Measurements from ENCODE around the gene CNNM3.
"Not testable (repeated sequence)": the region's sequence is repeated elsewhere in the genome, so short reads cannot be mapped to it uniquely, and the experiment has no call there.

Gene CNNM3

DNA sequence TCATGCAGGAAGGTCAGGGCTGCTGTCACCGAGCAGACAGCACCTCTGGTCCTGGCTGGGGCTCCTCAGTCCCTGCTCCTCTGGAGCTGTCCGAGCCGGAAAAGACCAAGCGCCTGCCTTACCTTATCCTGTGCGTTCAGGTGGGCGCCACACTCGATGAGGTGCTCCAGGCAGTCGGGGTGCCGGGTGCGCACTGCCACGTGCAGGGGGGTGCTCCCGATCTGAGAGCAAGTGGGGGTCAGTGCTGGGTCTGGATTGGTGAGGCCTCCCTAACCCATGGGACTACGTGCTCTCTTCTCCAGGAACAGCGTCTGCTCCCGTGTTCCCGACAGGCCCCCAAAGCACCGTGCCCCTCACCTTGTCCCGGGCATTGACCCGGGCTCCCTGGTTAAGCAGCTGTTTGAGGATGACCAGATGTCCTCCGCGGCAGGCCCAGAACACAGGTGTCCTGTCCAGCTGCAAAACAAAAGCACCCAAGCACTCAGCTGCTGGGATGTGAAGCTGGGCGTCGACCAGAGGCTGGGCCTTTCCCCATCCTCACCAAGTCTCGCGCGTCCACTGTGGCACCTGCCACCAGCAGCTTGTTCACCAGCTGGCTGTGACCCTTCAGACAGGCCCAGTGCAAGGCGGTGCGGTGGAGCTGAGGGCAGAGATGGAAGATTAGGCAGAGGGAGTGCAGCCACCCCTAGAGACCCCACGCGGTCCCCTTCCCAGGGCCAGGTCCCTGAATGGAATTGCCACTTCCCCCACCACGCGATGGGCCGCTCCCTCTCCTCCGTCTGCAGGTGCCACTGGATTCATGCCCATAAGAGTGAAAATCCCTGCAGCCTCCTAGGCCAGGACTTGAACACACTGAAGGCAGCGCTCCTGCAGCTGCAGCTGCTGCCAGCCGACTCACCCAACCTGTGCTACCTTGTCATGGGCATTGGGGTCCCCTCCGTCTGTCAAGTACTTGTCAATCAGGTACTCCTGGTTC, 24.1 kb downstream of the CNNM3 start:
- DNase-seq (ENCODE audit: low read depth in 2 of 2) = no peak

DNA sequence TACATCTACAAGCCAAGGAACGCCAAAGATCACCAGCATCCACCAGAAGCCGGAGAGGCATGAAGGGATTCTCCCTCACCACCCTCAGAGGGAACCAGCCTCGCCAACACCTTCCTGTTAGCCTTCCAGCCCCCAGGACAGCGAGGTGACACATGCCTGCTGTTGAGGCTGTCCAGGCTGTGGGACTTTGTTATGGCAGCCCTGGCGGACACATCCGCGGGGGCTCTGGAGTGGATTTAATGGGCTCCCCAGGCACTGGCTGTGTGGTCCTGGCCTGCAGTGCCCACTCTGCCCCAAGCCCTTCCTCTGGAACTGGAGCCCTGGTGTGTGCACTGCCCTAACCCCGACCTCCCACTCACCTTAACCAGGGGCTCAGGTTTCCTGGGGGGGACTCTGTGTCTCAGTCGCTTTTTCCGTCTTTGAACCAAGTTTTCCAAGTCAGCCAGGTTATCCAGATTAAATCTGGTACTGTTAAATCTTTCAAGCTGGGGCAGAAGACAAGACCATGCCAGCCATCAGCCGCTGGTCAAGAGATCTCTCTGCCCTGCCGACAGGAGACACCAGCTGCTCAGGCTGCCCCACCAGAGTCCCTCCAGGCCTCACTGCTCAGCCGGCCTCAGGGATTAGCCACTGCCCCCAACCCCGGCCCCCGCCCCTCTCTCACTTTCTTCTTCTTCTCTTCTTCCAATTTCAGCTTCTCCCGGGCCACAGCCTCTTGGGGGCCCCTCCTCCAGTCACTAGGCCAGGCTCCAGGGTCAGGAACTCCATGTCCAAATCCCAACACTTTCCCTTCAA, 25.8 kb downstream of the CNNM3 start:
- no peak for DNase-seq (ENCODE audit: low read depth in 2 of 2)

DNA sequence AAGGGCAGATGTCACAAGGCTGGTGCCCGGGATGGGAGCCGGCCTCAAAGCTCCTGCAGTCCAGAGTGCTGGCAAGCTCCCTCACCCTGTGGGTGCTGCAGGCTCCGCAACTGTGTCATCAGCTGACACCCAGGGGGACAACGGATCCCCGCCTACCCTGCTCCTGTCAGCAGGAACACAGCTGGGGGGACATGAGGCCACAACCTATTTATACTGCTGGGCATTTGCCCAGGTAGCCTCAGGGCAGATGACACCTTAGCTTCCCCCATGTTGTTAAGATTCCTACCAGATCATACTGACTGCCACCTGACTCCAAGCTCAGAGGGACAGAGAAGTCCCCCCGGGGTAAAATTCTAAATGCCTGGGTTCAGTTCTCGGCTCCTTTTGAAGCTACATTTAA, 26.5 kb downstream of the CNNM3 start:
- DNase-seq (ENCODE audit: low read depth in 2 of 2) = no peak

DNA sequence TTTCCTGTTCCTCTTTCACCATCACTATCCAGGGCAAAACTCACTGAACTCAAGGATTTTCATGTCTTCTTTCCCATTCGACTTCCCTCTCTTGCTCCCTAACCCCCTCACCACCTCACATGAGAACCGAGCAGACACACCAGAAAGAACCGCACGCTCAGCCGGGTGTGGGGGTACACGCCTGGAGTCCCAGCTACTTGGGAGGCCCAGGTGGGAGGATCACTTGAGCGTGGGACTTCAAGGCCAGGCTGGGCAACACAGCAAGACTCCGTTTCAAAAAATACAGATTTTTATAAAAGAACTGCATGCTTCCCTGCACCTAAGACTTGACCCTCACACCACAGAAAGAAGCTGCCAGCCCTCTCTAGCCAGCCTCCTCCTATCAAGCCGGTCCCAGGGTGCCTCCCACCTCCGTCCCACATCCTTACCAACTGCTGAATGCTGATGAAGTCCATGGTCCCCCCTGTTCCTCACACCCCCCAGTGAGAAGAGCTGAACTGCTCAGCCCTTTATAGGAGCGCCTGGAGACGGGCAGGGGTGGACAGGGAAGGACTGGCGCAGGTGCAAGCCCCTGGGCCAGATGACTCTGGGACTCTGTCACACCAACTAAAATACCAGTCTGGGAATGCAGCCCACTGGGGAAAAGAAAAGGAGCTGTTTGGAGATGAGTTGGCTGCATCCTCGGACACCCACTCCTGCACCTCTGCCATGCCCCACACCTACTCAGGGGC, 27.6 kb downstream of the CNNM3 start, which contains the start of gene ANKRD23:
Gene ANKRD23 (minus strand): TSS at position 484 of the 731 bp plus-strand sequence. CDS start 29 bp downstream, at position 455.
- no peak for DNase-seq (ENCODE audit: low read depth in 2 of 2)

DNA sequence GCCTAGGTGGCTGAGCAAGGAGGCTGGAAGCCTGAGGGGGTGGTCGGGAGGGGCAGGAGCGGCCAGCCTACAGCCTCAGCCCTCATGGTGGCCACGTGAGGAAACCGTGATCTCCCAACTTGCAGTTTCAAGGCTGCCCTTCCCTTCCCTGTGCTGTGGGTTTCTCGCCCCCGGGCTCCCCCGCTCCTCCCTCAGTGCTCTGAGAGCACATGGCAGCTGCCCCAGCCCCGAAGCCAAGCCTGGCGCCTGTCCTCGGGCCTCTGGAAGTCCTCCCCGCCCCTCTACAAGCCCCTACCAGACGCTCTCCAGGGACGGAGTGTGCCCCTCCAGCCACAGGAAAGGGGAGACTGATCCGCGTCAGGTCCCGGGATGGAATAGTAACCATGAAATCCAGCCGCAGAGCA, 28.3 kb downstream of the CNNM3 start:
- no peak for DNase-seq (ENCODE audit: low read depth in 2 of 2)

DNA sequence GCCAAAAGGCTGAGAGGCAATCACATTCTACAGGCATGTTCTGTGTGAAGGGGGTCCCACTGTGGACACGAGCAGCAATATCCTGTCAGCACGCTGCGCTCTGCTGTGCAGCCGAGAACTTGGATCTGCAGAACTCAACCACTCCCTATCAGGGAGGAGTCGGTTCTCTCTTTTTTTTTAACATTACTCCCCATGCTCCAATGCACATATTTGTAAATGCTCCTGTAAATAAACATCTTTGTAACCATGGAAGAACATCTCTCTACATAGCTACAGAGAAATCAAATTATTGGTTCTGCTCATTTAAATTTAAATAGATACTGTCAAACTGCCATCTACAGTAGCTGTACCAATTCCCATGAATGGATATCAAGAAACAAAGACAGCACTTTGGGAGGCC, 30.8 kb downstream of the CNNM3 start:
- DNase-seq (ENCODE audit: low read depth in 2 of 2) = no peak

DNA sequence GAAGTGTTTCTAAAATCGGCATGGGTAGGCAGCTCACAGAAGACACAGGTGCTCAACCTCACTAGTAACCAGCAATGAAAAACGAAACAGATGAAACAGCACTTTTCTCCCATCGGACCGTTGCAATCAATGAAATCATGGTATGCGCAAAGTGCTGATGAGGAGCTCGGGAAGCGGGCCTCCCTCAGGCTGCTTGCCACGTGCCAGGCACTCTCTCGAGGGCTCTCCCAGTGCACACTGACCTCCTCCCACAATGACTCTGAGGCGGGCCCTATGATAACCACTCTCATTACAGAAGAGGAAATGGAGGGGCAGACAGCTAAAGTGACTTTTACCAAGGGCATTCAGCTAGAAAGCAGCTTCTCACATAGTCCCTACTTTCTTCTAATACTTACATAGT, 31.5 kb downstream of the CNNM3 start:
- no peak for DNase-seq (ENCODE audit: low read depth in 2 of 2)

DNA sequence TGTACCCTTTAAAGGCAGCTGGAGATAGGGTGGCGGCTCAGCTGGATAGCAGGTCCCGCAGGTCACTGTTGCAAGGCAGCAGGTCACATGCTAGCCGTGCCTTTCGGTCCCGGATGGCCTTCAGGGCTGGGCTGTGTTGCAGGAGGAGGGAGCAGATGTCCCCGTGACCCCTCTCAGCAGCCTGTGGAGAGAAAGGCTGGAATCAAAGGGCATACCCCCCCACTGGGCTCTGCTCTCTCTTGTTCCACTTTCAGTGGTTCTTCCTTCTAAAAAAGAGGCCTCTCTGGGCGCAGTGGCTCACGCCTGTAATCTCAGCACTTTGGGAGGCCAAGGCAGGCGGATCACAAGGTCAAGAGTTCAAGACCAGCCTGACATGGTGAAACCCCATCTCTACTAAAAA, 32.2 kb downstream of the CNNM3 start:
- no peak for DNase-seq (ENCODE audit: low read depth in 2 of 2)

DNA sequence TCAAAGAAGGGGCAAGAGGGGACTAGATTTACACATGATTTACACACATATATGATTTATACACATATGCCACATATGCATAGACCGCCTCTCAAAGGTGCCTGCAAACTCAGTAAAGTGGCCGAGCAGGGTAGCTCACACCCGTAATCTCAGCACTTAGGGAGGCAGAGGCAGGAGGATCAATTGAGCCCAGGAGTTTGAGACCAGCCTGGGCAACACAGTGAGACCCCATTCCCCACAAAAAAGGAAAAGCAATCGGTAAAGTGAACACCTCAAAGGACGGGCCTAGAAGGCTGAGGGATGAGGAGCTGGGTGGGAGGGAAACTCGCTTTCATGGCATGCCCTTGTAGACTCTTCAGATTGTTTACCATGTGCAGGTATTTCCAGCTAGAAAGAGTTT, 36.6 kb downstream of the CNNM3 start:
- no peak for DNase-seq (ENCODE audit: low read depth in 2 of 2)

DNA sequence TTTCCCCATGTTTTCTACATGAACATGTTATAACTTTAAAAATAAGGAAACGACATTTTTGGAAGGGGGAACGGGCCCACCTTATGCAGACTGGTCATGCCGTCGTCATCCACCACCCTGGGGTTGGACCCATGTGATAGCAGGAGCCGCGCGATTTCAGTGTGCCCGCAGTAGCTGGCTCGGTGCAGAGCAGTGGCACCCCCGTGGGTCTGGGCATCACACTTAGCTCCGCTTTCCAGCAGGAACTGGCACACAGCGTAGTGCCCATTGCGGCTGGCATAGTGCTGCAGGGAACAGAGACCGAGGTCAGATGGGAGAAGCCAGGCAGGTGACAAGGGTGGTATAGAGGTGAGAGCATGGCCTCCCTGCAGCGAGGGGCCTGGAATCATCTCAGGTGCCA, 37.3 kb downstream of the CNNM3 start:
- no peak for DNase-seq (ENCODE audit: low read depth in 2 of 2)

DNA sequence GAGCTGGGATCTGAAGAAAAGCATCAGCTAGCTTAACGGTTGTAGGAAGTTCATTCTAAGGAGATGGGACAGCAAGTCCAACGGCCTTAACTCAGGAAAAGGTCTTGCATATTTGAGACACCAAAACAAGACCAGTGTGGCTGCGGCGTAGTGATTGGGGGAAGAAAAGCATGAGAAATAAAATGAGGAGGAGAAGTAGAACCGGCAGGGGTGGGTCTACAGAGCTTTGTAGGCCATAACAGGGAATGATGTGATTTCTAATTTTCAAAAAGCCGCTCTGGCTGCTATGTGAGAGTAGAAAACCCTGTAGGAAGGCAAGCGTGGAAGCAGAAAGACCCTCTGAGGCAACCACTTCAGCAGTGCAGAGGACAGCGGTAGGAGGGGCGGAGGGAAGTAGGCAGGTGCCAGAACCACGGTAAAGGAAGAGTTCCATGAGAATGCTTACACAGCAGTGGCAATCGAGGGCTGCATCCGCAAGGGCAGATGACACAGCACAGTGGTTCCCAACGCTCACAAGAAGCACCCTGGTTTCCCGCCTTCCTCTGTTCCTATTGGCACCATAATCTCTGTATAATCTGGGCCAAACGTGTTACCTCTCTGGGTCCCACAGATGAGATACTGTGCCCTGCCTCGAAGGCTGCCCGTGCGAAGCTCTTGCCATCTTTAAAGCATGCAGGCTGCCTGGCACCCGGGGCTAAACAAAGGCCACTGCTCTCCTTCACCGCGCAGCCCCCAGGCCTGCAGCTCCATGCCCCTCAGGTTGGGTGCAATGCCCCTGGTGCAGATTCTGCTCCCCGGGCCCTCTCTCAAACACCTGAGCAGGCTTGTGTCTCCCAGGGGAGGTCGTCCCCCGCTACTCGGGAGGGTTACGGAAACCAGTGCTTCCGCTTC, 41.0 kb downstream of the CNNM3 start:
- DNase-seq (ENCODE audit: low read depth in 2 of 2) = no peak

DNA sequence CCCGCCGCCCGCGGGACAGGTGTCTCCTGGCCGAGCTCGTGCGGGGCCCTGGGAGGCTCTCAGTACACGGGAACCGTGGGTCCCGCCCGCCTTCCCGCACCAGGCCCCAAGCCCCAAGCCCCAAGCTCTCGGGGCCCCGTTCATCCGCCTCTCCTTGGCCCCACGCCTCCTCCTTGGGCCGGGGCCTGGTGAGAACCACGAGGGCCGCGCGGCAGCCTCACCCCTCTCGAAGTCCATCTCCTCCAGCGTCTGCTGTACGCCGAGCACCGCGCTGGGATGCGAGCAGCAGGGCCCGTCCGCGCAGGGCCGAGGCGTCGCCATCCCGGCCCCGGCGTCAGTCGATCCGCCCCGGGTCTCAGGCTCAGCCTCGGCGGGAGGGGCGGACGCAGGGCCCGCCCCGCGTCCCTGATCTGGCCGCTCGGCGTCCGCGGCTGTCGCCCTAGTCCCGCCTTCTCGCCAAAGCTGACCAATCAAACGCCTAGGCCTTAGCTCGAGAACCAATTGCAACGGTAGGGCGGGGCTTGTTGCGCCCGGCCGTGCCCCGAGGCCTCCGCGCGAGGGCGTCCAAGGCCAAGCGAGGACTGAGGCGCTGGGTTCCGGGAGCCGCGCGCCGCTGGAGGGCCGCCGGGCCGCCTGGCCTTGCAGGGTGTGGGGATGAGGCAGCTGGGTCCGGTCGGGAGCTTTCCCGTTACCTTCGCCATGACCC, 41.8 kb downstream of the CNNM3 start, which contains the start of gene ANKRD39:
Gene ANKRD39 (minus strand): TSS at position 350 of the 706 bp plus-strand sequence. CDS start 29 bp downstream, at position 321.
- DNase-seq (ENCODE audit: low read depth in 2 of 2) = peak; percentile 94 to 95

DNA sequence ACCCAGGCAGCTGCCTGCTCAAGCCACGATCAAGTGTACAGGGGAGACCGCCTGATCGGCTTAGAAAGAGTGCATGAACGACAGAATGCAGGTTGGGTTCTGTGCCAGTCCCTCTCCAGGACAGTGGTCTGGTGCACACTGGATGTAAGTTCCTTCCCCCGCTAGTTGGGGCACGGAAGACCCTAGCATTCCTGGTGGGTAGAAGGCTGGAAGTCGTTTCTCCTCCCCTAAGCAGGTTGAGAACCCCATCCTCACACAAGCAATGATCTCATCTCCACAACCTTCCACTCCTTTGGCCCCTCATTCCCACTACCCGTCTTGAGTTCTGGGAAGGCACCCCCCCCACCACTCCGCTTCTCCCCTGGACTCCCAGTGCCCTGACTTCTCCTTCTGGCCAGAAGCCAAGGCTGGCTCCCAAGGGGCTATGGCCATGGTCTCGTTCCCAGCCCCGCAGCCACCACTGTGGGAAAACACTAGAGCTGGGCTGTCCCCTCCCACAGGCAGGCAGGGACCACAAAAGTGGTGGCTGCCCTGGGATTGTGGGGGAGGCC, 43.1 kb downstream of the CNNM3 start:
- no peak for DNase-seq (ENCODE audit: low read depth in 2 of 2)

DNA sequence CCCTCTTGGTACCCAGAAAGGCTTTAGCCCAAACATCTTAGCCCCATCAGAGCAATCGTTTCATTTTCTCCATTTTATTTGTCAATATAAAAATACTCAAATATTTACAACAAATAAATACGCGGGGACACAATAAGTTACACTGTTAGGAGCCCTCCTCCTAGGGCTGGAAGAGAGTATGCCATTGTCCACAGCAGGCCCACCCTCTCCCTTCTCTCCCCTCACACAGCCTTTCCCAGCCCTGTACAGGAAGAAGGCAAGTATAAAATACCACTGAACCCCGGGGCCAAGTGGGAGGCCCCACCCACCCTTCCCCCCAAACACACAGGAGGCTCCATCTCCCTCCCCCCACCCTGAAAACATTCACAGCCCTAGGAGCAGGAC, 43.6 kb downstream of the CNNM3 start:
- no peak for DNase-seq (ENCODE audit: low read depth in 2 of 2)

DNA sequence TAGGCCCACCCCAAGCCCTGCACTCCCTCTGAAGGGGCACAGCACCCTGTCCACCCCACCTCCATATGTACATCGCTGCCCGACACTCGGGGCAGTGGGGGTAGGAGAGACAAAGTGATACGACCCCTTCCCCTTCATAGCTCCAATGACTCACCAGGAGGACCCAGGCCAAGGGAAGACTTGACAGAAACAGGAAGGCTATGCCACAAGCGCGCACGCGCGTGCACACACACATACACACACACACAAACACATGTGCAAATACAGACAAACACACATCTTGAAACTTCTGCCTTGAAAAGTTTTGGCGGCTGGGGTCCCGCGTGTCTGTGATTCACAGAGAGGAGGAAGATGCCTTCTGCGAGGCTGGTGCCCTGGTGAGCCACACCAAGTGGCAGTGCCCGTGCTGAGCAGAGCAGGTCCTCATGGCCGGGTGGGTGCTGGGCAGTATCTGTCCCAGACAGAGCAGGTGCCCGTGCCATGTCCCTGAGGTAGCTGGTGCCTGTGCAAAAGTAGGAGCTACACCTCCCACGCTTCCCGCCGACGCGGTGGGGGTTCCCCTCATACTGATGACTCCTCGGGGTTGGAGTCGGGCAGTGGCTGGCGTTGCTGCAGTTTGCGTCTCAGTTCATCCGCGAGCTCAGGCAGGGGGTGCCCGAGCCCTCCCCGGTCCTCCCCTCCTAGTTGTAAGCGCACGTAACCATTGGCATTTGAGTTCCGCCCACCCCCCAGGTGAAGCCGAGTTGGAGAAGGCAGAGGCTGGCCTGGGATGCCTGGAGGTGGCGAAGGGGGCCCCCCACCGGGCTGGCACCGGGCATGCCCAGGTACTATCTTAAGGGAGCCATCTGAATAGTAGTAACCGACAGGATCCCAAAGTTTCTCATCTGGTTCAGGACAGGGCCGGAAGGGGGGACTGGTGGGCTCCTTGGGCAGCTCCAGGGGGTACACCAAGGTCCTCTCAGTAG, 44.3 kb downstream of the CNNM3 start:
- DNase-seq (ENCODE audit: low read depth in 2 of 2) = no peak

DNA sequence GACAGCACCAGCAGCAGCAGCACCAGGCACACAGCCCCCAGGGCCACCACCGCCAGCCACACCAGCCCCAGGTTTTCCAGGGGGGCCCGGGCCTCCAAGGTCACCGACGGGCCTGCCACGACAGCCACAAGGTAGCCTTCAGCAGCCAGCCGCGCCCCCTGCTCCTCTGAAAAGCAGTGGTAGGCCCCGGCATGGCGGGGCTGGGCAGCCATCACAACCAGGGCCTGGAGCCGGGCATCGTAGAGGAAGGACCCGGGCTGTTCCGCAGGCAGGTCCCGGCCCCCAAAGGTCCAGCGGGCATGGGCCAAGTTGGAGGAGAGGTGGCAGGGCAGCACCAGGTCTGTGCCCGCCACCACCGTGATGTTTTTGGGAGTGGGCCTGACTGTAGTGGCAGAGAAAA, 45.0 kb downstream of the CNNM3 start:
- no peak for DNase-seq (ENCODE audit: low read depth in 2 of 2)

DNA sequence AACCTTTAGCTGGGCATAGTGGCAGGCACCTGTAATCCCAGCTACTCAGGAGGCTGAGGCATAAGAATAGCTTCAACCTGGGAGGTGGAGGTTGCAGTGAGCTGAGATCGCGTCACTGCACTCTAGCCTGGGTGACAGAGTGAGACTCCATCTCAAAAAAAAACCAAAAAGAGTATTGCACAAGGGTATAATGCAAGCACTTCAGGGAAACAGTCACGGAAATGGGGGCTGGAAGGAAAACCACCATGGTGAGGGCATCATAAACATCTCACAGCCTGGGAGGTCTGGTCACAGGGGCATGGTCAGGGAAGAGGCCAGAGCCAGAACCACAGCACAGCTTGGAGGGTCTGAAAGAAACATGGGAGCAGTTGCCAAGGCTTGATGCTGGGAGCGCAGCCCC, 47.0 kb downstream of the CNNM3 start:
- DNase-seq (ENCODE audit: low read depth in 2 of 2) = not testable (repeated sequence)

DNA sequence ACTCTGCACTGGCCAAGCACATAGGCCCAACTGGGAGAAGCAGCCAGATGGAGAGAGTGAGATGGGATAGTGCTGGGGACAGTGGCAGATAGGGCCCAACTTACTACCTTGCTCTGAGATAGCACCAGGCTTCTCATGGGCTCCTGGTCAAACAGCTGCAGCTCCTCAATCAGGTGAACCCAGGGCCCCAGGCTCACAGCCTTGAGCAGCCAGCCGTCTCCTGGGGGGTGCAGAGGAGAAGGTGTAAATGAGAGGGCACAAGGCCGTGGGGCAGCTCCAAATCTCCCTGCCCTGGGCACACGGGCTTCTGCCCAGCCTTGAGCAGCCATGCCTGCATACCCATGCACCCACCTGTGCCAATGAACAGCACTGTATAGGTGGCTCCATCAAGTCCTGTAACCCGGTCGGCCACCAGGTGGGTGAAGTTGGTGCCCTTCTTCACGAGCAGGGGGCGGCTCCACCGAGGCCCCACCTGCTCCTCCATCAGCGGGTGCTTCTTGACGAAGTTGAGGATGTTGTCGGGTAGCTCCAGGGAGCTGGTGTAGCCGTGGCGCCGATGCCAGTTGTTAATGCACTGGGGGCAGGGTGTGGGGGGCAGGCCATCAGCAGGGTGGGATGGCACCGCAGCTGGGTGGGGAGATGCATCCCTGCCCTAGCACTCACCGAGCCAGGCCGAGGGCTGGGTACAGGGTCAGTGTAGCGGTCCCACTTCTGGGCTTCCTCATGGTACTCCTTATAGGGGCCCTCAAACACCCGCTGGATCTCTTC, 47.7 kb downstream of the CNNM3 start:
- no peak for DNase-seq (ENCODE audit: low read depth in 2 of 2)
